Measurements from ENCODE around the gene GLT1D1. TPM values are rescaled to one million over a fixed set of nuclear protein-coding genes. Genes with fewer than 3 reads are reported as not detected.

Gene GLT1D1
- total RNA-seq, 1 donor from 2014 or later: not detected

- Histone ChIP-seq H3K4me3 (ENCODE audit: low read depth, low read length) (no peak overlapping the region), H3K27me3 (ENCODE audit: control insufficient read depth, insufficient read depth, low read length) (no peaks in the 10 kb centered on the region), H3K36me3 (ENCODE audit: control insufficient read depth, insufficient read depth, low read length) (peaks cover 10% of the 10 kb centered on the region)
- FAIRE-seq (no peak), DNase-seq (ENCODE audit: low read depth) (no peak)
- no peak for TF ChIP-seq CTCF (IDR thresholded peaks at IDR 0.05; ENCODE audit: insufficient read depth, low read length, severe bottlenecking)
Observed at GRCh38 chr12:128814411-128815261, 38.6 kb upstream of the GLT1D1 start.

GRCh38 chr12:128815779-128816642, 37.3 kb upstream of the GLT1D1 start:
- DNase-seq (ENCODE audit: low read depth) (no peak), FAIRE-seq (no peak)
- Histone ChIP-seq H3K4me3 (ENCODE audit: low read depth, low read length) (no peak overlapping the region), H3K36me3 (ENCODE audit: control insufficient read depth, insufficient read depth, low read length) (peaks cover 12% of the 10 kb centered on the region), H3K27me3 (ENCODE audit: control insufficient read depth, insufficient read depth, low read length) (no peaks in the 10 kb centered on the region)
- no peak for TF ChIP-seq CTCF (IDR thresholded peaks at IDR 0.05; ENCODE audit: insufficient read depth, low read length, severe bottlenecking)

GRCh38 chr12:128816643-128816920, 36.7 kb upstream of the GLT1D1 start:
- Histone ChIP-seq H3K4me3 (ENCODE audit: low read depth, low read length) (no peak overlapping the region), H3K36me3 (ENCODE audit: control insufficient read depth, insufficient read depth, low read length) (peaks cover 12% of the 10 kb centered on the region), H3K27me3 (ENCODE audit: control insufficient read depth, insufficient read depth, low read length) (no peaks in the 10 kb centered on the region)
- no peak for TF ChIP-seq CTCF (IDR thresholded peaks at IDR 0.05; ENCODE audit: insufficient read depth, low read length, severe bottlenecking)
- no peak for DNase-seq (ENCODE audit: low read depth)
- no peak for FAIRE-seq

GRCh38 chr12:128817111-128818015, 35.9 kb upstream of the GLT1D1 start:
- FAIRE-seq: no peak
- peak; percentile 55 for DNase-seq (ENCODE audit: low read depth)
- TF ChIP-seq CTCF (IDR thresholded peaks at IDR 0.05; ENCODE audit: insufficient read depth, low read length, severe bottlenecking): no peak

GRCh38 chr12:128818065-128819022, 34.9 kb upstream of the GLT1D1 start:
- TF ChIP-seq CTCF (IDR thresholded peaks at IDR 0.05; ENCODE audit: insufficient read depth, low read length, severe bottlenecking): no peak
- FAIRE-seq (no peak), DNase-seq (ENCODE audit: low read depth) (peak; percentile 49)
- Histone ChIP-seq H3K36me3 (ENCODE audit: control insufficient read depth, insufficient read depth, low read length) (peaks cover 12% of the 10 kb centered on the region), H3K4me3 (ENCODE audit: low read depth, low read length) (no peak overlapping the region), H3K27me3 (ENCODE audit: control insufficient read depth, insufficient read depth, low read length) (no peaks in the 10 kb centered on the region)

More at GRCh38 chr12:128817111-128818015, 35.9 kb upstream of the GLT1D1 start:
- Histone ChIP-seq H3K27me3 (ENCODE audit: control insufficient read depth, insufficient read depth, low read length) (no peaks in the 10 kb centered on the region), H3K4me3 (ENCODE audit: low read depth, low read length) (no peak overlapping the region), H3K36me3 (ENCODE audit: control insufficient read depth, insufficient read depth, low read length) (peaks cover 12% of the 10 kb centered on the region)

Measured in bronchial epithelial cell (primary cell).